GM23338 (cell line): ENCODE data around the gene SLC6A11. TPM values are rescaled to one million over a fixed set of nuclear protein-coding genes. Genes with fewer than 3 reads are reported as not detected.
A peak's percentile ranks its signal among the peaks of the same experiment; 100 is the strongest.

Source experiments
- ATAC-seq: fragments of 200-7000 bp; cut with Tn5 transposase; 3 replicates; pipeline ENCODE4 v1.9.1; 2020
- DNase-seq: peaks from one replicate; pipeline ENCODE4 v3.0.0-alpha.2; 2015; ENCODE audit warnings: low spot score
- H2AFZ ChIP-seq: fragments of 200-600 bp; sonication (generic); 2 replicates; pipeline ENCODE4 v1.8.0; 2016; ENCODE audit warnings: antibody characterized with exemption, mild to moderate bottlenecking, moderate library complexity
- H3F3A ChIP-seq: fragments of 200-600 bp; sonication (generic); replicated peaks from 2 replicates; pipeline ENCODE4 v1.8.0; 2017; ENCODE audit warnings: antibody characterized with exemption, mixed run types, low read depth
- H3K27ac ChIP-seq: fragments of 200-600 bp; sonication (generic); 2 replicates; pipeline ENCODE4 v1.6.1; 2016; ENCODE audit warnings: low read depth
- H3K27me3 ChIP-seq: fragments of 200-600 bp; sonication (generic); 2 replicates; pipeline ENCODE4 v1.8.0; 2016; ENCODE audit warnings: mild to moderate bottlenecking, mixed run types, moderate library complexity; ENCODE audit not compliant: insufficient read depth
- H3K36me3 ChIP-seq: fragments of 200-600 bp; sonication (generic); 2 replicates; pipeline ENCODE4 v1.8.0; 2016; ENCODE audit warnings: mild to moderate bottlenecking; ENCODE audit not compliant: insufficient read depth
- H3K4me1 ChIP-seq: fragments of 200-600 bp; sonication (generic); 2 replicates; pipeline ENCODE4 v1.8.0; 2016; ENCODE audit warnings: mild to moderate bottlenecking, moderate library complexity; ENCODE audit not compliant: insufficient read depth
- H3K4me2 ChIP-seq: fragments of 200-600 bp; sonication (generic); 2 replicates; pipeline ENCODE4 v1.7.1; 2017; ENCODE audit warnings: mixed run types
- H3K4me3 ChIP-seq: fragments of 200-600 bp; sonication (generic); 2 replicates; pipeline ENCODE4 v1.6.1; 2016; ENCODE audit warnings: mixed run types
- H3K79me2 ChIP-seq: fragments of 200-600 bp; sonication (generic); replicated peaks from 2 replicates; pipeline ENCODE4 v1.8.0; 2017; ENCODE audit warnings: mild to moderate bottlenecking; ENCODE audit not compliant: insufficient read depth
- H3K9me2 ChIP-seq: fragments of 200-600 bp; sonication (generic); 2 replicates; pipeline ENCODE4 v1.8.0; 2017; ENCODE audit not compliant: insufficient read depth
- H4K20me1 ChIP-seq: fragments of 200-600 bp; sonication (generic); replicated peaks from 2 replicates; pipeline ENCODE4 v1.8.0; 2017; ENCODE audit warnings: mild to moderate bottlenecking; ENCODE audit not compliant: insufficient read depth
- H3K27ac Mint-ChIP-seq: 2 replicates; pipeline ENCODE4 v1.8.0; 2020; ENCODE audit warnings: inconsistent platforms, mild to moderate bottlenecking, moderate library complexity, mixed read lengths
- H3K27me3 Mint-ChIP-seq: 3 replicates; pipeline ENCODE4 v1.8.0; 2022; ENCODE audit warnings: low read depth, mild to moderate bottlenecking, moderate library complexity, mixed read lengths, inconsistent platforms; ENCODE audit not compliant: insufficient read depth, poor library complexity
- H3K36me3 Mint-ChIP-seq: 3 replicates; pipeline ENCODE4 v1.8.0; 2021; ENCODE audit warnings: low read depth, mild to moderate bottlenecking, inconsistent platforms, moderate library complexity, mixed read lengths
- H3K4me1 Mint-ChIP-seq: 3 replicates; pipeline ENCODE4 v1.8.0; 2020; ENCODE audit warnings: mild to moderate bottlenecking, inconsistent platforms, mixed read lengths
- H3K4me3 Mint-ChIP-seq: 3 replicates; pipeline ENCODE4 v1.8.0; 2021; ENCODE audit warnings: moderate library complexity, mild to moderate bottlenecking, inconsistent platforms, mixed read lengths
- H3K9me3 Mint-ChIP-seq: 3 replicates; pipeline ENCODE4 v1.8.0; 2020; ENCODE audit warnings: moderate library complexity, mild to moderate bottlenecking, inconsistent platforms, mixed read lengths
- CTCF ChIP-seq, 2 experiments: fragments of 200-600 bp in 1 of 2; sonication (generic) in 1 of 2; conservative IDR thresholded peaks; 2 replicates each; pipeline versions ENCODE4 v1.5.1 to v1.6.1; 2016 to 2017; ENCODE audit warnings: antibody characterized with exemption in 2 of 2, low read depth in 2 of 2, mild to moderate bottlenecking in 2 of 2, moderate library complexity in 1 of 2
- EZH2 ChIP-seq: fragments of 200-600 bp; sonication (generic); IDR thresholded peaks from one replicate; pipeline ENCODE4 v1.8.0; 2017; ENCODE audit warnings: antibody characterized with exemption, mild to moderate bottlenecking, low read depth; ENCODE audit not compliant: unreplicated experiment
- EZH2phosphoT487 ChIP-seq: fragments of 200-600 bp; sonication (generic); IDR thresholded peaks from one replicate; pipeline ENCODE4 v1.8.1; 2018; ENCODE audit warnings: antibody characterized with exemption; ENCODE audit not compliant: unreplicated experiment
- JUNB ChIP-seq: IDR thresholded peaks from one replicate; pipeline ENCODE4 v1.6.1; 2016; ENCODE audit warnings: antibody characterized with exemption; ENCODE audit not compliant: unreplicated experiment
- STAT1 ChIP-seq: IDR thresholded peaks from one replicate; pipeline ENCODE4 v1.6.1; 2016; ENCODE audit warnings: antibody characterized with exemption; ENCODE audit not compliant: unreplicated experiment
- ZNF114 ChIP-seq: fragments of 250-450 bp; sonication (Bioruptor Pico); IDR thresholded peaks from 2 replicates; pipeline ENCODE4 v1.5.0; 2020; ENCODE audit warnings: mild to moderate bottlenecking, moderate library complexity
- polyA plus RNA-seq: library from polyadenylated mRNA; unstranded; fragments of >200 nt; fragmentation: Nextera tagmentation; extraction: Ambion mirVana; gene quantifications from 2 replicates; pipeline ENCODE4 v1.2.1, GENCODE V29; 2016
- total RNA-seq: library from RNA; depleted of rRNA; stranded (reverse); fragments of >200 nt; shearing (Covaris generic); gene quantifications from 2 replicates; pipeline ENCODE4 v1.2.3, GENCODE V29; 2014
- TF ChIP-seq, protein P1 (sequence below): fragments of 250-450 bp; sonication (Bioruptor Pico); IDR thresholded peaks from 2 replicates; pipeline ENCODE4 v1.5.0; 2020; ENCODE audit warnings: mild to moderate bottlenecking, moderate library complexity

Gene SLC6A11
- total and polyA plus RNA-seq, 2 experiments from 2014 or later = 0.47 to 1.1 TPM

- Mint-ChIP-seq H3K27me3 (peaks cover 9% of the 10 kb centered on the region), H3K27ac (no peak overlapping the region), H3K9me3 (no peaks in the 10 kb centered on the region), H3K36me3 (no peaks in the 10 kb centered on the region), H3K4me3 (no peak overlapping the region), H3K4me1 (peaks cover 34% of the 10 kb centered on the region)
- Histone ChIP-seq H3K9me2 (0 out of 2 replicates have a peak, but pooled peaks cover 3% of the 10 kb centered on the region), H3K27ac (no peak overlapping the region), H3K4me1 (peaks cover 20% of the 10 kb centered on the region), H3F3A (no peaks in the 10 kb centered on the region), H3K36me3 (no peaks in the 10 kb centered on the region), H3K4me2 (no peak overlapping the region), H3K4me3 (no peak overlapping the region), H3K79me2 (no peaks in the 10 kb centered on the region), H3K27me3 (no peaks in the 10 kb centered on the region), H2AFZ (no peak overlapping the region), H4K20me1 (no peaks in the 10 kb centered on the region)
- DNase-seq (no peak), ATAC-seq (no peak)
- TF ChIP-seq STAT1 = no peak
- no peak for TF ChIP-seq EZH2
- TF ChIP-seq CTCF (conservative IDR thresholded peaks at IDR 0.05; ENCODE audit: low read depth in 2 of 2) = peak in 1 of 2 experiments; percentile 38; a peak in 2 of 4 replicates
- no peak for TF ChIP-seq ZNF114
- no peak for TF ChIP-seq EZH2phosphoT487
- TF ChIP-seq JUNB = no peak
These were observed 157.1 kb downstream of the SLC6A11 start for GRCh38 chr3:10973046-10973595.

DNA sequence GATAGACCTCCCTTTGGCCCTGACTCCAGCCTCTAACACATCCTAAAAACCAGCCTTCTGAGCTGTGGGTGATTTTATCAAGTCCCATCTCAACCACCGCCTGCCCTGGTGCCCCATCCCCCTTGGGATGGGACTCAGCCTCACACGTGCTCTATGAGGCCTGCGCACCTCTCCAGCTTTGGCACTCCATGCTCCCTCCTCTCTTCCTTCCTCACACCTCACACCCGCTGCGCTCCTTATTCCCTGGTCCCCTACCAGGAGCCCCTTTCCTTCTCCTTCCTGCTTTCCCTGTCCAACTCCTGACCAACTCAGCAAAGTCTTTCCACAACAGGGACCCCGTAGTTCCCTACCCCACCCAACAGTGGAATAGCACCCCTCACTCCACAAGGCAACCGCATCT, 158.1 kb downstream of the SLC6A11 start:
- H2AFZ ChIP-seq = no peak overlapping the region
- no peaks in the 10 kb centered on the region for H3K27me3 ChIP-seq
- H3K4me1 Mint-ChIP-seq = peaks cover 33% of the 10 kb centered on the region
- H3K4me3 ChIP-seq = no peak overlapping the region
- no peak overlapping the region for H3K27ac Mint-ChIP-seq
- peaks cover 5% of the 10 kb centered on the region for H3K27me3 Mint-ChIP-seq
- no peaks in the 10 kb centered on the region for H3K36me3 ChIP-seq
- DNase-seq = no peak
- no peaks in the 10 kb centered on the region for H3F3A ChIP-seq
- no peaks in the 10 kb centered on the region for H3K36me3 Mint-ChIP-seq
- no peaks in the 10 kb centered on the region for H3K79me2 ChIP-seq
- H3K4me1 ChIP-seq = peaks cover 14% of the 10 kb centered on the region
- no peaks in the 10 kb centered on the region for H4K20me1 ChIP-seq
- H3K4me3 Mint-ChIP-seq = no peak overlapping the region
- no peak for ATAC-seq
- no peak overlapping the region for H3K27ac ChIP-seq
- H3K9me3 Mint-ChIP-seq = no peaks in the 10 kb centered on the region
- 0 out of 2 replicates have a peak, but pooled peaks cover 3% of the 10 kb centered on the region for H3K9me2 ChIP-seq
- H3K4me2 ChIP-seq = no peak overlapping the region
- TF ChIP-seq, protein P1, sequence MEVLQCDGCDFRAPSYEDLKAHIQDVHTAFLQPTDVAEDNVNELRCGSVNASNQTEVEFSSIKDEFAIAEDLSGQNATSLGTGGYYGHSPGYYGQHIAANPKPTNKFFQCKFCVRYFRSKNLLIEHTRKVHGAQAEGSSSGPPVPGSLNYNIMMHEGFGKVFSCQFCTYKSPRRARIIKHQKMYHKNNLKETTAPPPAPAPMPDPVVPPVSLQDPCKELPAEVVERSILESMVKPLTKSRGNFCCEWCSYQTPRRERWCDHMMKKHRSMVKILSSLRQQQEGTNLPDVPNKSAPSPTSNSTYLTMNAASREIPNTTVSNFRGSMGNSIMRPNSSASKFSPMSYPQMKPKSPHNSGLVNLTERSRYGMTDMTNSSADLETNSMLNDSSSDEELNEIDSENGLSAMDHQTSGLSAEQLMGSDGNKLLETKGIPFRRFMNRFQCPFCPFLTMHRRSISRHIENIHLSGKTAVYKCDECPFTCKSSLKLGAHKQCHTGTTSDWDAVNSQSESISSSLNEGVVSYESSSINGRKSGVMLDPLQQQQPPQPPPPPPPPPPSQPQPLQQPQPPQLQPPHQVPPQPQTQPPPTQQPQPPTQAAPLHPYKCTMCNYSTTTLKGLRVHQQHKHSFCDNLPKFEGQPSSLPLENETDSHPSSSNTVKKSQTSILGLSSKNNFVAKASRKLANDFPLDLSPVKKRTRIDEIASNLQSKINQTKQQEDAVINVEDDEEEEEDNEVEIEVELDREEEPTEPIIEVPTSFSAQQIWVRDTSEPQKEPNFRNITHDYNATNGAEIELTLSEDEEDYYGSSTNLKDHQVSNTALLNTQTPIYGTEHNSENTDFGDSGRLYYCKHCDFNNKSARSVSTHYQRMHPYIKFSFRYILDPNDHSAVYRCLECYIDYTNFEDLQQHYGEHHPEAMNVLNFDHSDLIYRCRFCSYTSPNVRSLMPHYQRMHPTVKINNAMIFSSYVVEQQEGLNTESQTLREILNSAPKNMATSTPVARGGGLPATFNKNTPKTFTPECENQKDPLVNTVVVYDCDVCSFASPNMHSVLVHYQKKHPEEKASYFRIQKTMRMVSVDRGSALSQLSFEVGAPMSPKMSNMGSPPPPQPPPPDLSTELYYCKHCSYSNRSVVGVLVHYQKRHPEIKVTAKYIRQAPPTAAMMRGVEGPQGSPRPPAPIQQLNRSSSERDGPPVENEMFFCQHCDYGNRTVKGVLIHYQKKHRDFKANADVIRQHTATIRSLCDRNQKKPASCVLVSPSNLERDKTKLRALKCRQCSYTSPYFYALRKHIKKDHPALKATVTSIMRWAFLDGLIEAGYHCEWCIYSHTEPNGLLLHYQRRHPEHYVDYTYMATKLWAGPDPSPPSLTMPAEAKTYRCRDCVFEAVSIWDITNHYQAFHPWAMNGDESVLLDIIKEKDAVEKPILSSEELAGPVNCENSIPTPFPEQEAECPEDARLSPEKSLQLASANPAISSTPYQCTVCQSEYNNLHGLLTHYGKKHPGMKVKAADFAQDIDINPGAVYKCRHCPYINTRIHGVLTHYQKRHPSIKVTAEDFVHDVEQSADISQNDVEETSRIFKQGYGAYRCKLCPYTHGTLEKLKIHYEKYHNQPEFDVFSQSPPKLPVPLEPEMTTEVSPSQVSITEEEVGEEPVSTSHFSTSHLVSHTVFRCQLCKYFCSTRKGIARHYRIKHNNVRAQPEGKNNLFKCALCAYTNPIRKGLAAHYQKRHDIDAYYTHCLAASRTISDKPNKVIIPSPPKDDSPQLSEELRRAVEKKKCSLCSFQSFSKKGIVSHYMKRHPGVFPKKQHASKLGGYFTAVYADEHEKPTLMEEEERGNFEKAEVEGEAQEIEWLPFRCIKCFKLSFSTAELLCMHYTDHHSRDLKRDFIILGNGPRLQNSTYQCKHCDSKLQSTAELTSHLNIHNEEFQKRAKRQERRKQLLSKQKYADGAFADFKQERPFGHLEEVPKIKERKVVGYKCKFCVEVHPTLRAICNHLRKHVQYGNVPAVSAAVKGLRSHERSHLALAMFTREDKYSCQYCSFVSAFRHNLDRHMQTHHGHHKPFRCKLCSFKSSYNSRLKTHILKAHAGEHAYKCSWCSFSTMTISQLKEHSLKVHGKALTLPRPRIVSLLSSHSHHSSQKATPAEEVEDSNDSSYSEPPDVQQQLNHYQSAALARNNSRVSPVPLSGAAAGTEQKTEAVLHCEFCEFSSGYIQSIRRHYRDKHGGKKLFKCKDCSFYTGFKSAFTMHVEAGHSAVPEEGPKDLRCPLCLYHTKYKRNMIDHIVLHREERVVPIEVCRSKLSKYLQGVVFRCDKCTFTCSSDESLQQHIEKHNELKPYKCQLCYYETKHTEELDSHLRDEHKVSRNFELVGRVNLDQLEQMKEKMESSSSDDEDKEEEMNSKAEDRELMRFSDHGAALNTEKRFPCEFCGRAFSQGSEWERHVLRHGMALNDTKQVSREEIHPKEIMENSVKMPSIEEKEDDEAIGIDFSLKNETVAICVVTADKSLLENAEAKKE (CRISPR knock-in tag) = no peak
